Middle frontal gyrus (tissue), 1 donor: ENCODE measurements around the gene AP1M2.
"Not testable (repeated sequence)": the region's sequence is repeated elsewhere in the genome, so short reads cannot be mapped to it uniquely, and the experiment has no call there.

Source experiments
- DNase-seq: peaks from one replicate; pipeline ENCODE4 v3.0.0-alpha.2; 2015; ENCODE audit warnings: low spot score; ENCODE audit errors: extremely low spot score

AP1M2 gene

GRCh38 chr19:10602330-10603083 is 15.4 kb upstream of the AP1M2 start:
- peak; percentile 26 for DNase-seq

GRCh38 chr19:10601999-10602329 is 14.9 kb upstream of the AP1M2 start:
- no peak for DNase-seq

GRCh38 chr19:10600149-10600548 is 13.0 kb upstream of the AP1M2 start:
- no peak for DNase-seq

GRCh38 chr19:10593820-10594637 is 6.9 kb upstream of the AP1M2 start:
- no peak for DNase-seq

- DNase-seq, result no peak
These were observed 6.0 kb upstream of the AP1M2 start for GRCh38 chr19:10593148-10593547.

- DNase-seq, result no peak
These were observed 683 bp upstream of the AP1M2 start for GRCh38 chr19:10587839-10588150.

- no peak for DNase-seq
These were observed 716 bp downstream of the AP1M2 start for GRCh38 chr19:10586396-10586795.

- no peak for DNase-seq
These were observed 3.9 kb downstream of the AP1M2 start for GRCh38 chr19:10583036-10583776.

GRCh38 chr19:10582091-10582490 is 5.0 kb downstream of the AP1M2 start:
- no peak for DNase-seq

- peak; percentile 93 for DNase-seq
These were observed 6.0 kb downstream of the AP1M2 start for GRCh38 chr19:10580979-10581631.

GRCh38 chr19:10577951-10578350 is 9.2 kb downstream of the AP1M2 start:
- no peak for DNase-seq

GRCh38 chr19:10575011-10575716 is 11.9 kb downstream of the AP1M2 start:
- DNase-seq, result no peak

- DNase-seq, result no peak
These were observed 12.7 kb downstream of the AP1M2 start for GRCh38 chr19:10574462-10574861.

GRCh38 chr19:10573793-10574192 is 13.3 kb downstream of the AP1M2 start:
- not testable (repeated sequence) for DNase-seq

GRCh38 chr19:10568826-10569651 is 18.1 kb downstream of the AP1M2 start, which contains the start of gene CDKN2D:
Gene CDKN2D (minus strand): TSS chr19:10568979. CDS start chr19:10568653, 326 bp downstream.
- peak; percentile 98 for DNase-seq

GRCh38 chr19:10568062-10568825 is 18.9 kb downstream of the AP1M2 start:
- no peak for DNase-seq

GRCh38 chr19:10567656-10568055 is 19.5 kb downstream of the AP1M2 start:
- no peak for DNase-seq

GRCh38 chr19:10566658-10567410 is 20.3 kb downstream of the AP1M2 start:
- DNase-seq, result no peak

GRCh38 chr19:10566408-10566657 is 20.8 kb downstream of the AP1M2 start:
- no peak for DNase-seq
